ENCODE data around the gene FILIP1L.

The FILIP1L gene

DNA sequence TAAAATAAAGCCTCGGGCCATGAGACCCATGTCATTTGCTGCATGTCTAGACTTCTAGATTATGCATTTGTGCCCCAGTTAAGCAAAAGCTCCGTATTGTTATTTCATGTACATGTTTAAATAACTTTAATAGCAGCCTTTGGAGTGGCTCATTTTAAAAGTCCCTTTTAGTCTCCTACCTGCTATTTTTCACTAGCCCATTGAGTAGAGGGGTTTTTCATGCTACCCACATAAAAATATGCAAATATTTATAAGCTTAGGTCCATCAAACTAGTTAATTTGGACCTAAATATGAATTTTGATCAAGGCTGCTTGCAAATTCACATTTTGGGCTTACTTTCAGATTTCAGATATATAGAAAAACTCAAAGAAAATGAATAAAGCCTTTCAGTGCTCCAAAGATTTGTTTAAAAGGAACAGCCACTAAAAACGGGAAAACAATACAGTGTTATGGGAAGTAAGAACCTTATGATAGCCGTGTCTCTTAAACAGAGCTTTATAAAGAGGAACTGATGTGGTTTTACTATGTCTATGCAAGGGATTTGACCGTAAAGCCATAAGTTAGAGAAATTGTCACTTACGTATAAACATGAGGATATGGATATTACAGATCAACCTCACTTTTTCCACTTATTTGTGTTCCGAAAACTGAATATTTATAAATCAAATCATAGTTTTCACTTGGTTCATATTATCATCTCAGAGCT is 30.0 kb downstream of the FILIP1L start:
- no peak for DNase-seq (ENCODE audit: low read depth)
- TF ChIP-seq, protein P1, sequence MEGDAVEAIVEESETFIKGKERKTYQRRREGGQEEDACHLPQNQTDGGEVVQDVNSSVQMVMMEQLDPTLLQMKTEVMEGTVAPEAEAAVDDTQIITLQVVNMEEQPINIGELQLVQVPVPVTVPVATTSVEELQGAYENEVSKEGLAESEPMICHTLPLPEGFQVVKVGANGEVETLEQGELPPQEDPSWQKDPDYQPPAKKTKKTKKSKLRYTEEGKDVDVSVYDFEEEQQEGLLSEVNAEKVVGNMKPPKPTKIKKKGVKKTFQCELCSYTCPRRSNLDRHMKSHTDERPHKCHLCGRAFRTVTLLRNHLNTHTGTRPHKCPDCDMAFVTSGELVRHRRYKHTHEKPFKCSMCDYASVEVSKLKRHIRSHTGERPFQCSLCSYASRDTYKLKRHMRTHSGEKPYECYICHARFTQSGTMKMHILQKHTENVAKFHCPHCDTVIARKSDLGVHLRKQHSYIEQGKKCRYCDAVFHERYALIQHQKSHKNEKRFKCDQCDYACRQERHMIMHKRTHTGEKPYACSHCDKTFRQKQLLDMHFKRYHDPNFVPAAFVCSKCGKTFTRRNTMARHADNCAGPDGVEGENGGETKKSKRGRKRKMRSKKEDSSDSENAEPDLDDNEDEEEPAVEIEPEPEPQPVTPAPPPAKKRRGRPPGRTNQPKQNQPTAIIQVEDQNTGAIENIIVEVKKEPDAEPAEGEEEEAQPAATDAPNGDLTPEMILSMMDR (conservative IDR thresholded peaks at IDR 0.05; ENCODE audit: low read depth, low read length), result no peak
- no peak overlapping the region for H3K4me3 ChIP-seq (ENCODE audit: low read length)

DNA sequence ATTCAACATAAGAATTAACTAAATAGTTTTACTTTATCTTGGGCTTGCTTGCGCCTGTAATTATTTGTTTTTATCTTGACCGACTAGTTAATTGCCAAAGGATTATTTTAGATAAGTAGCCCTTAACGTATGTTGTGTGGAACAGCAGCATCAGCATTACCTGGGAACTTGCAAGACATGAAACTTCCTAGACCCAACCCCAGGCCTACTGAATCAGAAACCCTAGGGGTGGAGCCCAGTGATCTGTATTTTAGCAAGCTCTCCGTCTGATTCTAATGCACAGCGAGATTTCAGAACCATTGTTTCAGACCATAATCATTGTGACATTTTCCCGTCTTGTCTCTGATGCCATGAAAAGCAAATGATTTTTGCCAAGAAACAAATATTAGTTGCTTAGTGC is 31.1 kb downstream of the FILIP1L start:
- TF ChIP-seq, protein P1 (conservative IDR thresholded peaks at IDR 0.05; ENCODE audit: low read depth, low read length), result no peak
- no peak for DNase-seq (ENCODE audit: low read depth)
- H3K4me3 ChIP-seq (ENCODE audit: low read length), result no peak overlapping the region

DNA sequence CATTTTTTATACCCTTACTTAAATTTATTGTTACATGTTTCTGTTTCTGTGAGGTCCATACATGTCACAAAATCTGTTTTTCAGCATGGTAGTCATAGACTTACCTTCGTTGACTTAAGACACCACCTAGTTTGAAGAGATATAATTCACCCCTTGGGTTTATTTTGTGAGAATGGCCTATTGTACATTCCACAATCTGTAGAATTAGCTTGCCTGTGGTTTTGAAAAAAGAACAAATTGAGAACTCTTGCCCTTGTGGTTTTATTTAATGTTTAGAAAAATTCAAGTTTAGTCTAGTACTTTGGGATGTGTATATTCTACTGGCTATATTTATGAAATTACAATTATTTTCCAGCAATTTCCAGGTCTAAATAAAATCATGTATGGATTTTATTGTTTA is 31.6 kb downstream of the FILIP1L start:
- no peak for DNase-seq (ENCODE audit: low read depth)
- no peak overlapping the region for H3K4me3 ChIP-seq (ENCODE audit: low read length)
- TF ChIP-seq, protein P1 (conservative IDR thresholded peaks at IDR 0.05; ENCODE audit: low read depth, low read length), result no peak

DNA sequence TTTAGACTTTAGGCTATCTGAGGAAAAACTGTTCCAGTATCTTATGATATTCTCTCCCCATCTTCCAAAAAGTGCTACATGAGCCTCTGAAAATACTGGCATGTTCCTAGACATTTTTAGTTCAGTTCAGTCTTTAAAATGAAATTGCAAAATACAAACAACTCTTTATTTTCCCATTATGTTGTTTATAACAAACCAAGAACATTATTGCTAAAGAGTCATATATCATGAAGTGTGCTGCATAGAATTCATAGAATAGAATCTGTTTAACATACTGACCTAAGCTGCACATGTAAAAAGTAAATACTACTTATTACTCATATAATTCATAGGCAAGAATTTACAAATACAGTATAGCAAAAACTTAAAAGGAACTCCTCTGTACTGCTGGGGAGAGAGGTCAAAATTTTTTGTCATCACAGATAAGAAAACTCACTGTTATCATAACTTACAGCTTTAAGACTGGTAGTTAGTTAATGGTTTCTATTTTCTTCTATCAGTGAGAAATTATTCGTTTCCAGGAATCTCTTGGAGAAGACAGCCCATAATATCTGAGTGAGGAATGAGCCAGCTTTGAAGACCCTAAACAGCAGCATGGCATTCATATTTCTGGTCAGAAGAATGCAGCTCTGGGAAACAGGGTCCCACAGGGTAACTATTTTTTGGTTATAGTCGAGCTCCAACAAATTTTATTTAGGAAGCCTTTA is 32.2 kb downstream of the FILIP1L start:
- no peak for DNase-seq (ENCODE audit: low read depth)
- TF ChIP-seq, protein P1 (conservative IDR thresholded peaks at IDR 0.05; ENCODE audit: low read depth, low read length), result no peak
- H3K4me3 ChIP-seq (ENCODE audit: low read length), result no peak overlapping the region

DNA sequence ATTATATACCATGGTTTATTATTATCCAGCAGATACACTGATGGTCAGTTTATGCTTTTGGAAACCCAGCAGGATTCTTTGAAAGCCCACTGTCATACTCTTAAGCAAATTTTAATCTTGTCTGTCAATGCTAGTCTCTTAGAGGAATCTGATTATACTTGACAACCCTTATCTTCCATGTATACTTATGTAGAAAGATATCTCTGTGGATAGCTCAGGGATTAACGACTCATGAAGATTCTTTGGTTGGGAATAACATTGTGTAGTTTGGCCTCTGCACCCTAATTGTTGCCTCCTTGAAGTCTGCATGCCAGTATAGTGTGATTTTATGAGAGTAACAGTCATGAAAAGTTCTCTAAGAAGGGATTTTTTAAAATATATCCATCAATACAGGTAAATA is 33.0 kb downstream of the FILIP1L start:
- TF ChIP-seq, protein P1 (conservative IDR thresholded peaks at IDR 0.05; ENCODE audit: low read depth, low read length), result no peak
- no peak overlapping the region for H3K4me3 ChIP-seq (ENCODE audit: low read length)
- no peak for DNase-seq (ENCODE audit: low read depth)

DNA sequence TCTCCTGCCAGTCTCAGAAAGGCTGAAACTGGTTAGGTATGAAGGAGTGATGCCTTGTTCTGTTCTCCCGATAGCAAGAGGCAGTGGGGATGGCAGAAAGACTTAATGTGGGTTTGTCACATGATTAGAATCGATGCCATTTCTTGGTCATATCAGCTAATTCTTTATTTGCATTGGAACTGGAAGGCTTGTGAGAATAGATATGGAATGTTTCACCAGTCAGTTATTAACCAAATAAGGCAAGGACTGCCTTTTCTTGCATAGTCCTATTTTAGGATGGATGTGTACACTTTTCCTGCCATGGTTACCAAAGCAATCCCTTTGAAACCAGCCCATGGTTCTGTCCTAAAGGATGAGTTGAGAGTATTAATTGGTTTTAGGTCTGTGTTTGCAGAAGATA is 33.7 kb downstream of the FILIP1L start:
- DNase-seq (ENCODE audit: low read depth), result no peak

More for the DNA sequence above, 33.7 kb downstream of the FILIP1L start:
- TF ChIP-seq, protein P1 (conservative IDR thresholded peaks at IDR 0.05; ENCODE audit: low read depth, low read length), result no peak
- no peak overlapping the region for H3K4me3 ChIP-seq (ENCODE audit: low read length)

Measured in retinal pigment epithelial cell (primary cell).